GM19467 (cell line): ENCODE results near the gene CCNL2.

Experiments used
- ATAC-seq: cut with Tn5 transposase; IDR thresholded peaks from one replicate; pipeline ENCODE4 v1.9.1; 2021; ENCODE audit warnings: mild to moderate bottlenecking, moderate library complexity; ENCODE audit not compliant: unreplicated experiment

CCNL2 gene

DNA sequence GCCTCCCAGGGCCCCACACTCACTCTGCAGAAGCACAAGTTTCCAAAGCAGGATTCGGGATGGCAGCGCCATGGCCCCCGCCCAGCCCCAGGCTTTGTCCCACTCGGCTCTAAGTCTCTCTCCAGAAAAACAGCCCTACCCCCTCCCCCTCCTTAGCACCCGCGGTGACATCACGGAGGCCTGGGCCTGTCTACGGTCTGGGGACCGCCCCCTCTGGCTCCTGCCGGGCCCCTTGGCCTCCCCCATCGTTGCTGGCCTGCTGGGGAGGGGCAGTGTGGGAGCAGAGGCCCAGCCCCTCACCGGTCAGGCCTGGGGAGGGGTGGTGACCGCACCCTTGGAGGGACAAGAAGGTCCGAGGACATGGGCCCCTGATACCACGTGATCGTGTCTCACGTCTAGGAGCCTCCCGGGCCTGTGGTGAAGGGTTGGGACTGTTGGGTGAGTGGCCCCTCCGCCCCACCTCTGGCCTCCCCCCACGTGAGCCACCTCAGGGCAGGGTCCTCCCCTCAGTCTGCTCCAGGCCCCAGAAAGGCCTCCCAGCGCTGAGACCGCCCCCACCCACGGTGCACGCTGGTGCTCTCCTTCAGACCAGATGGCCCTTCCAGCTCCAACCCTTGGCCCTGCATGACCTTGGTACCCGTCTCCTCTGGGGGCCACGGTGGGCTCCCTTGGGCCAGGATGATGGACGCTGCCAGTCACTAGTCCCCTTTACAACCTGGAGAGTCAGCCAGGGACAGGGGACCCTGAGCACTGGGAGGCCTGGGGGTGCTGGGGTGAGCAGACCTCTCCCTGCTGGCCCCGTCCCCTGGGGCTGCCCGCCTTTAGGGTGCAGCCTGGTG, 40.5 kb downstream of the CCNL2 start, which contains the start of gene MXRA8:
Gene MXRA8 (minus strand): TSS at position 123 of the 839 bp plus-strand sequence. CDS start 51 bp downstream, at position 72.
- no peak for ATAC-seq

GRCh38 chr1:1357871-1358432, 41.2 kb downstream of the CCNL2 start:
- no peak for ATAC-seq

GRCh38 chr1:1356796-1357401, 42.2 kb downstream of the CCNL2 start:
- ATAC-seq, result no peak

- no peak for ATAC-seq
Measured at GRCh38 chr1:1356166-1356795, 42.9 kb downstream of the CCNL2 start.

DNA sequence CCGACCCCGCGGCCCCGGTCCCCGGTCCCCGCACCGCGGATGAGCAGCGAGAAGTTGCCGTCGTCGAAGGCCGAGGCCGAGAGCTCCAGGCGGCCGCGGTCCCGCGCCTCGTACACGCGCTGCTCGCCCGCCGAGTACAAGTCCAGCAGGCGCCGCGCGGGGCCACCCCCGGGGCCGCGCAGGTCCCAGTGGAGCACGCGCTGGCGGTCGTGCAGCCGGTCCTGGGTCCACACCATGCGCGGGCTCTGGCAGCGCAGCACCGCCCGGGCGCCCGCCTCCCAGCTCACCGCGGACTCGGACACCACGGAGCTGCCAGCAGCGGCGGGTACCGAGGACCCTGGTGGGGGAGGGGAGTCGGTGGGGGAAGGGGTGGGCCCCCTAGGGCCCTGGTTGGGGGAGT, 43.7 kb downstream of the CCNL2 start:
- no peak for ATAC-seq

GRCh38 chr1:1354271-1355247, 44.6 kb downstream of the CCNL2 start:
- no peak for ATAC-seq

- no peak for ATAC-seq
Measured at GRCh38 chr1:1353389-1354151, 45.6 kb downstream of the CCNL2 start.

- no peak for ATAC-seq
Measured at GRCh38 chr1:1352786-1353388, 46.2 kb downstream of the CCNL2 start.

GRCh38 chr1:1351511-1352427, 47.4 kb downstream of the CCNL2 start:
- ATAC-seq, result no peak

GRCh38 chr1:1349256-1350012, 49.7 kb downstream of the CCNL2 start, which contains the start of gene DVL1:
DVL1 (minus strand) TSS chr1:1349418; CDS start chr1:1349065, 353 bp downstream.
- ATAC-seq, result peak; percentile 47

GRCh38 chr1:1348420-1349255, 50.5 kb downstream of the CCNL2 start:
- ATAC-seq, result peak; percentile 22

- ATAC-seq, result no peak
Measured at GRCh38 chr1:1347663-1348419, 51.3 kb downstream of the CCNL2 start.

- no peak for ATAC-seq
Measured at GRCh38 chr1:1347026-1347595, 52.0 kb downstream of the CCNL2 start.

- no peak for ATAC-seq
Measured at GRCh38 chr1:1346501-1346890, 52.6 kb downstream of the CCNL2 start.

DNA sequence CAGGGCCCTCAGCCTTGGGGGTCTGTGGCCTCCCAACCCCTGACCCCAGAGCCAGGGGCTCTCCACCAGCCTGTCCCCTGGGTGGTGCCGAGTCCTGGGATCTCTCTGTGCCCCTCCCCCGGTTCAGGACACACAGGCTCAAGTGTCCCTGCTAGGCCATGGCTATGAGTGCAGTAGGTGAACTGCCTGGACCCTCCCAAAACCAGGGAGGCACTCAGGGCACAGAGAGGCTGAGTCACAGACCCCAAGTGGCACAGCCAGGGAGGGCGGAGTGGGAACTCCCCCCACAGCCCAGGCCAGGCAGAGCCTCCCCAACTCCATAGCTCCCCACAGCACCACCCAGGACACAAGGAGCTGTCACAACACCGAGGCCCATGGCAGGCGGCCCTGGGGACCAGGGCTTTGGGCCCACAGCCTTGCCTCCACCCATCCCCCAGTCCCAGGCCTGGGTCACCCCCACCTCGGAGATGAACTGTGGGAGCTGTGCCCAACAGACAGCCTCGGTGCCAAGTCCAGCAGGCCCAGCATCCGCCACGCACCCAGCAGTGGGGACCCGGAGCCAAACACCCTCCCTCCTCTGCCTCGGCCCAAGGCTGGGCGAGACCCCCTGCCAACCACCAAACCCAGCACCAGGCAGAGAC, 53.2 kb downstream of the CCNL2 start:
- no peak for ATAC-seq
